Astrocyte of the spinal cord (primary cell): ENCODE data around the gene TRIM3.

ENCODE experiments used
- DNase-seq: peaks from one replicate; pipeline ENCODE4 v3.0.0; 2011; ENCODE audit warnings: low read depth, low spot score
- H3K4me3 ChIP-seq: 2 replicates; pipeline ENCODE4 v1.5.1; 2011; ENCODE audit warnings: low read depth, mild to moderate bottlenecking, low read length, moderate library complexity
- CTCF ChIP-seq: IDR thresholded peaks from 2 replicates; pipeline ENCODE4 v1.5.1; 2012; ENCODE audit warnings: low read depth, mild to moderate bottlenecking, low read length, inconsistent platforms
- in situ Hi-C: cut with HindIII; loops from 2 replicates; pipeline ENCODE4 v1.10.0; 2017; ENCODE audit warnings: low sequenced_read_pairs

The TRIM3 gene

DNA sequence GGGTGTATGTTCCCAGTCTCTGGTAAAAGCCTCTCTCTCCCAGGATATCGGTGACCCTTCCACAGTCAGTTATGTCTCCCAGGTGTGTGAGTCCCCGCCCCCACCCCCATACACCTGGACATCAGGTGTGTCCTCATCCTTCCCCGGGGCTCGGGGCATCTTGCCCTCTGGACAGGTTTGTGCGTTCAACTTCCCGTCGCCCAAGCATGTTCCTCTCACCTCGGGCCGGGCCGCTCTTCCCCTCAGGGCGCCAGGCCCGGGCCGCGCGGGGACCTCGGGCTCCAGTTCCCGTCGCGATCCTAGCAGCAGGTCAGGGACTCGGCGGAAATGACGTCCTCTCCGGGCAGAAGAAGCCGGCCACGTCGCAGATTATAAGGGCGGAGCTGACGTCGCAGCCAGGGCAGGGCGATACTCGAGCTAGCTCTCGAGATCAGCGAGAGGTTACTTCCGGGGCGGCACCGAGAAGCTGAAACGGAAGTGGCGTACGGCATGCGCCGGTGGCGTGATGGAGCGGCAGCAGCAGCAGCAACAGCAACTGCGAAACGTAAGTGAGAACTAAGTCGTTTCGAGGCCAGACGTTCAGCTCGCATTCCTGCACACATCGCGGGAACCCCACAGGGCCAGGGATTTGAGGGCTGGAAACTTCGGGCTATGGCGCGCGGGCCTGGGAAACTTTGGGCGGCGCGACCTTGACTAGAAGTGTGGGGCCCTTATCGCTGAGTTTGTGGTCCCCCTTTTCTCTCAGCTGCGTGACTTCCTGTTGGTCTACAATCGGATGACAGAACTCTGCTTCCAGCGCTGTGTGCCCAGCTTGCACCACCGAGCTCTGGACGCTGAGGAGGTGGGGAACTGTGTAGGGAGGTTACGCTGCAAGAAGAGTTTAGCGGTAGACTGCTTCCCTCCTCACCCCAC lies 7.5 kb upstream of the TRIM3 start, which contains the start of the genes ARFIP2 and TIMM10B:
ARFIP2 (minus strand) TSS at position 320 of the 912 bp plus-strand sequence. CDS start 910 bp downstream, outside the sequence.
TIMM10B (plus strand) TSS at position 490 of the 912 bp plus-strand sequence; CDS start at position 506, 16 bp downstream.
- peak; percentile 98 for DNase-seq
- no peak for TF ChIP-seq CTCF
- in situ Hi-C loops, result no loop called here
- H3K4me3 ChIP-seq, result peak within 1 kb of the TSS; percentile 79

- in situ Hi-C loops, result no loop called here
- no peak for TF ChIP-seq CTCF
- DNase-seq, result no peak
- peak overlapping the region; percentile 79 for H3K4me3 ChIP-seq
Observed at GRCh38 chr11:6480299-6480914, 6.7 kb upstream of the TRIM3 start.

DNA sequence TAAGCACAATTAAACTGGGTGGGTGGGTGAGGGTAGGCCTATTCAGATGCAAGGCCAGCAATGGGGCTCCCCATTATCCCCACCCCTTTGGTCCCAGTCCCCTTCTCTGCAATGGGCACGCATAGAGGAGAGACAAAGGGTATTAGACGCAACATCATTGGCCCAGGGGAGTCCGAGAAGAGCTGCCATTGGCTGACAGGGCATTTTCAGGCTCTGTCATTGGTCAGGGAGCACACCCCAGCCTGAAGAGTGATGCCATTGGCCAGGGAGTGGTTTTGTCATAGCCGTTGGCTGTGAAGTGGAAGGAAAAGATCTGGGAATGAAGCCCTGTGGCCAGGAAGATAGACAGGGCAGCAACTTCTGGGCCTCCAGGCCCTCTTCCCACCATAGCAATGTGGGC lies 2.8 kb upstream of the TRIM3 start:
- in situ Hi-C loops, result no loop called here
- no peak overlapping the region for H3K4me3 ChIP-seq
- TF ChIP-seq CTCF, result no peak
- no peak for DNase-seq

DNA sequence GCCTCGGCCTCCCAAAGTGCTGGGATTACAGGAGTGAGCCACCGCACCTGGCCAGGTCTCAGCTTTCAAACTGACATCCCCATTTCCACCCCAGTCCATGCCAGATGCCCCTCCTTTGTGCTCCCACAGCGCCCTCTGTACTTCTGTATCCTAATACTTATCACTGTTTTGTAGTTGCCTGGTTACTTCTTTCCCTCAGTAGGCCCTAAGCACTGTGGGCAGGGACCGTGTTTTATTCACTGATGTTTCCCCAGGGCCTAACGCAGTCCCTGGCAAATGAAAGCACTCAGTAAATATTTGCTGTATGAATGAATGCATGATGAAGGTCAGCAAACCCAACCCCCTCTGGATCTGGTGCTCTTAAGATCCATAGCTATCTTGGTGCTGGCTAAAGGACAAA lies 2.2 kb upstream of the TRIM3 start:
- in situ Hi-C loops, result no loop called here
- TF ChIP-seq CTCF, result no peak
- H3K4me3 ChIP-seq, result no peak overlapping the region
- DNase-seq, result no peak

- no peak for DNase-seq
- no peak for TF ChIP-seq CTCF
- in situ Hi-C loops, result no loop called here
- no peak overlapping the region for H3K4me3 ChIP-seq
Observed at GRCh38 chr11:6474806-6475500, 1.2 kb upstream of the TRIM3 start.

- no peak for TF ChIP-seq CTCF
- peak overlapping the region; percentile 62 for H3K4me3 ChIP-seq
- no peak for DNase-seq
- in situ Hi-C loops, result no loop called here
Observed at GRCh38 chr11:6474413-6474792, 662 bp upstream of the TRIM3 start.
